Measurements from ENCODE around the gene RANGRF.
A peak's percentile ranks its signal among the peaks of the same experiment; 100 is the strongest.

The RANGRF gene

GRCh38 chr17:8275421-8276290 is 12.8 kb upstream of the RANGRF start:
- no peak for DNase-seq

DNA sequence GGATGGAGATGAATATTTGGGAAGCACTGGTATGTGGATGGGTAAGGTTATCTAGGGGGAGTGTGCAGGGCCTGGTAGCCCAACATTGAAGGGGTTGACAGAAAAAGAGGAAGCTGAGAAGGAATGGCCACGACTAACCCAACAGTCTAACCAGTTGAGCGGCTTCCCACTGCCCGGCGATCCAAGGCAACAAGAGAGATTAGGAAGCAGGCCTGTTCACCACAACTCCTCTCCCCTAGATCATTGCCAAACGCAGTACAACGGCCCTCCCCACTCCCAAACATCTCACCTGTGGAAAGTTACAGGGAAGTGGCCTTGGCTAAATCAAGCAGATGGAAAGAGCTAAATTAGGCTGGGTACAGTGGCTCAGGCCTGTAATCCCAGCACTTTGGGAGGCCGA is 11.2 kb upstream of the RANGRF start:
- no peak for DNase-seq

DNA sequence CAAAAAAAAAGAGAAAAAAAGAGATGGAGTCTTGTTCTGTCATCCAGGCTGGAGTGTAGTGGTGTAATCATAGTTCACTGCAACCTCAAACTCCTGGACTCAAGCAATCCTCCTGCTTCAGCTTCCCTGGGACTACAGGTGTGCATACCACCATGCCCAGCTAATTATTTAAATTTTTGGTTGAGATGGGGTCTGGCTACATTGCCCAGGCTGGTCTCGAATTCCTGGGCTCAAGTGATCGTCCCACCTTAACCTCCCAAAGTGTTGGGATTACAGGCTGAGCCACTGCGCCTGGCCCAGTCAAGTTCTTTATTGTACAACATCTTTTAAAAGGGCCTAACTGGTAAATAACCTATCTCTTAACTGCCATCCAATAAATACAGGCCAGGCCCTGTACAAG is 6.1 kb upstream of the RANGRF start:
- DNase-seq, result no peak

DNA sequence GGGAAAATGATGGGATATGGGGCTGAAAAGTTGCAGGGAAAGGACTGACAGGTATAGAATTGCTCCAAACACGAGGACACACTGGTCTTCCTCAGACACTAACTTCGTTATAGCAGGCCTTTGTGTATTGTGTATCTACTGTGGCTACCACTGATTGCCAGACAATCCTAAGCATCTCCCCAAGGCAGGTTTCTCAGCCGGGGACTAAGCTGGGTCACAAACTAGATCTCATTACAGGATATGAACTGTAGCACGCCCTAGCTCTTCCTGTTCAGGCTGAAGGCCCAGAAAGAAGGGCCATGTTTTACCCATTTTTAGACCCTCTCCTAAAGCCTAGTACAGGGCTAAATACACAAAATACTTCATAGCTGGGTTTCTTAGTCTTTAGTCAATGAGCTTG is 5.1 kb upstream of the RANGRF start:
- no peak for DNase-seq

DNA sequence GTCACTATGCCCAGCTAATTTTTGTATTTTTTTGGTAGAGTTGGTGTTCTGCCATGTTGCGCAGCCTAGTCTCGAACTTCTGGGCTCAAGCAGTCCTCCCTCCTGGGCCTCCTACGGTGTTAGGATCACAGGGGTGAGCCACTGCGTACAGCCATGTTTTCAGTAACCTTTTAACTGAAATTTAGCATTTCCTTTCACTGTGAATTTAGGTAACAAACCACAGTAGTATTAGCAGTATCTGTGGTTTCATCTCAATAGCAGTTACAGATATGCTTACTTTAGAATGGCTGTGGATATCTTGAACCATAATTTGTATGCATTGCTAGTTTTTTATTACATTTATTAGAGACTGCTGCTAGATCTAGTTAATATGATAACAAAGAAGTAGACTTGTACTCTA is 4.3 kb upstream of the RANGRF start:
- no peak for DNase-seq

DNA sequence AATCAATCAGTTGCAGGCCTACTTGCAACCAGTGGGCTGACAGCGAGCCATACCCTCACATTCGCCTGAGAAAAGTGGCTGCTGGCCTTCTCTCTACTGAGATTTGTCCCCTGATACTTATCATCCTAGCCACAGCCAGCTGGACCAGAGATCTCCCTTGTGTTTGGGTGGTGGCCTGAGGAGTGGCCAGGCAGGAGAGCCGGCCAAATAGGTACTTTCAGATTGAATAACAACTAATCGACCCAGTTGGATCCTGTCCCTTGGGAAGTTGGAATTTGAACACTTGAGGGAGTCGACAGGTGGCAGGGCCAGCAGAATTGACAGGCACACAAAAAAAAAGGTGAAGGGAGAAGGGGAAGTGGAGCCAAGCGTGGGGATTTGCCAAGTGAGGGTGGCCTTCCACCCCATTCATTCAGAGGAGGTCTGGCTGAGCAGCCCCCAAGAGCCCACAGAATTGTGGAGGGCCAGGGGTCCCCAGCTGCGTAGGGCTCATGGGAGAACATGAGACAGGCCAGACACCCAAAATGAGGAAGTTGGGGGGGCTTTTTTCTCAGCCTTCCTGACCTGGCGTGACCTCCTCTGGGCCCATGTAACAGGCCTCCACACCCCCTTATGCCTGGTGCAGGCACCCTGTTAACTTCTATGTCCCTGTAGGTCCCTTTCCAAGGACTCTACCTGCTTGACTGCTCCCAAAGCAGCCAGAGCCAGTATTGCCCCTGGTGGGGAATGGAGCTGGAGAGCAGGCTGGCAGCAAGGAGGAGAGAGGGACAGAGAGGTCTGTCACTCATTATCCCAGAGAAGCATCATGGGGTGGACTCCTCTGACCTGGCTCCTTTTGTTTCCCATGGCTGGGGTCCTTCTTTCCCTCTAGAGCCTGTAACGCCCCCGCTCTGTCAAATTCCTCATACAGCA is 2.9 kb upstream of the RANGRF start:
- DNase-seq, result no peak

GRCh38 chr17:8287651-8288335 is 677 bp upstream of the RANGRF start:
- DNase-seq, result peak; percentile 21 to 57

DNA sequence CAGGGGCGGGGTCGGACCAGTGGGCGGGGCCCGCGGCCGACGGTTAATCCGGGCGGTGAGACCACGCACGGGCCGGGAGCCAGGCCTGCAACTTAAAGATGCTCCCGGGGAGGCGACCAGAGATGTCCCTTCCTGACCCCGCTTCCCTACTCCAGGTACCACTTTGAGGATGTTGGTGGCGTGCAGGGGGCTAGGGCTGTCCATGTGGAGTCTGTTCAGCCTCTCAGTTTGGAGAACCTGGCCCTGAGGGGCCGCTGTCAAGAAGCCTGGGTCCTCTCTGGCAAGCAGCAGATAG is 580 bp downstream of the RANGRF start:
- no peak for DNase-seq

GRCh38 chr17:8290043-8290442 is 1.6 kb downstream of the RANGRF start:
- DNase-seq, result no peak

DNA sequence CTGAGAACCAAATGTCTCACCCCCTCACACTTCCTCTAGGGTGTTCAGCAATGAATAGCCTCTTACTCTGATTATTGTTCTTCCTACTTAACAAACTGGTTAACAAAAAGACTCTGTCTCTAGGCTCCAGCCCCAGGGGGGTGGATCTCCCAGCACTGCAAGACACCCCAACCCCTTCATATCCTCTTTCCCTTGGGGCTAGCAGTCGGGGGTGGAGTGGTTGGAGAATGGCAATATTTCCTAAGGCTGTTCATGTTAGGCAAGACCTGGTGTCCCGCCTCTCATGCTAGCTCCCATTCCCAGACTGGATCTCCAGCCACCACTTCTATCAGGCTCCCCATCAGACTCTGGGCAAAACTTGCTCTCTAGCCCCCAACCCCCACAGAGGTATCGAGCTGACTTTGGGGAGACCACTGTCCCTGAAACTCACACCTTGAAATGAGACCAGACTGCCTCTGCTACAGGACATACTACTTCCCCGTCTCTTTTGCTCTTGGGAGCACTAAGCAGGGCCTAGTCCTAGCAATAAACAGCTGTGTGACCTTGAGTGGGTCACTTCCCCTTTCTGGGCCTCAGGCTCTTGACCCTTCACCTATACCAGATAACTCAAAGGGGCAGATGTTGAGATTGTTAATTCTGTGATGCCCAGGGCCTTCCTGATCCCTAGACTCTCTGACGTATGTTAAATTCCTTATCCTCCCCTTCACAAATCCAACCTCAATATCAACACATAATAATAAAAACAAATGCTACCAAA is 4.3 kb downstream of the RANGRF start:
- no peak for DNase-seq

DNA sequence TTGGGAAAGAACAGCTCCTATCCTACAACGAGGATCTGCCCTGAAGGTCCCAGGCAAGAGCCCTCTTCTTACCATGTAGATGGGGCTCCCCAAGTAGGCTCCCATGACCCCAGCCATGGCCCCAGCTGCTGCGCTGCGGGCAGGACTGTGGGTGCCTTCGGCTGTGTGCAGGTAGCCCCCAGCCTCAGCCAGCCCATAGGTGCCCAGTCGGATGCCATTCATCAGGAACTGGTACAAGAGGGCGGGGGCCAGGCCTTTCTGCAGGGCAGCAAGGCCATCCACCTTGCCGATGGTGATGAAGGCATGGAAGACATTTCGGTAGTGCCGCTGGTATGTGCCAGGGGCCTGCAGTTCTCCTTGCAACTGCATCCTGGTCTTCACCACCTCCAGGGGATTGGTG is 5.9 kb downstream of the RANGRF start:
- DNase-seq, result no peak

DNA sequence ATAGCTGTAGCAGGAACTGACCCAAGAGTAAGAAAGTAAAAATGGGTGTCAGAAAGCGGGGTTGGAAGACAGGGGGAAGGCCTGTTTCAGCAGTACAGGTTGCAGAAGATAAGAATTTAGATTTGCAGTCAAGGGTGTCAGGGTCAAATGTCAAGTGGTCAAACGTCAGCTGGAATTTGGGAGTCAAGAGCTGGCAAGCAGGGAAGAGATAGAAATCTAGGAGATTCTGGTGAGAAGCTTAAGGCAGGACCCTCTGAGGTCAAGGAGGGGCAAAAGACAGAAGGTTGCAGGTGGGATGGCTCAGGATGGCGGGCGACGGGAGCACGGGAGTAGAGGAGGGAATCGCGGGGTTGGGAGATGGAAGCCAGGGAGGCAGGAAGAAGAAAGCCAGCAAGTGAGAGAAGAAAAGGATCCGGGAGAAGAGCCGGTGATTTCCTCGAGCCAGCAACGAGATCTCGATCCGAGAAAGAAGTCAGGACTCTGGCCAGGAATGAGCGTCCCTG is 6.4 kb downstream of the RANGRF start:
- DNase-seq, result no peak

- no peak for DNase-seq
Measured at GRCh38 chr17:8300226-8300625, 11.8 kb downstream of the RANGRF start.

GRCh38 chr17:8300627-8301242 is 12.3 kb downstream of the RANGRF start:
- DNase-seq, result peak; percentile 10 to 66

DNA sequence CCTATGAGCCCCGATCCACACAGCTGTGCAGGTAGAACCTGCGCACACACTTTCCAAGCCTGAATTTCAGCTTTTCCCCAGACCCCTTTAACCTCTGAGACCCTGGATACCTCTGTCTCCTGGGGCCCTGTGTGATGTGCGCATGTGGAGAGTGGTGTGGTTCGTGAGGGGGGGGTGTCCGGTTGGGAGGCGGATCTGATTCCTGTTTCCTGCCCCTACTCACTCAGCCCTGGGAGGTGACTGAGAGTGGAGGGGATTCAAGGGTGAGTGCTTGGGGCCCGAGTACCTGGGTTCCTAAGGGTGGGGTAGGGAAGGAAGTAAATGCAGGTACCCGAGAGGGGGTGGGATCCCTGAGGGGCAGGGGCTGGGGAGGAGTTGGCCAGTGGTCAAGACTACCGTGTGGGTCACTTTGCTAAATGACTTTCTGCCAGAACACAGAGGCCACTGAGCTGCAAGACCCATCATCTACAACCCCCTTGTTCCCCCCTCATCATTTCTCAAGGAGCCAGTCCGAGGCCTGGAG is 22.2 kb downstream of the RANGRF start:
- no peak for DNase-seq

- no peak for DNase-seq
Measured at GRCh38 chr17:8311131-8311790, 22.8 kb downstream of the RANGRF start.

DNA sequence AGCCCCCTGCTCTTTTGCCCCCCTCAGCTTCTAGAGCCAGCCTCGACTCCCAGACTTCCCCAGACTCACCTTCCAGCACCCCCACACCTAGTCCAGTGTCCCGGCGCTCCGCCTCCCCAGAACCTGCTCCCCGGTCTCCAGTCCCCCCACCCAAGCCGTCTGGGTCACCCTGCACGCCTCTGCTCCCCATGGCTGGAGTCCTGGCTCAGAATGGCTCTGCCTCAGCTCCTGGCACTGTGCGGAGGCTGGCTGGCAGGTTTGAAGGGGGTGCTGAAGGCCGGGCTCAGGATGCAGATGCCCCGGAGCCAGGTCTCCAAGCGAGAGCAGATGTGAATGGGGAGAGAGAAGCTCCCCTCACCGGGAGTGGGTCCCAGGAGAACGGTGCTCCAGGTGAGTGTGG is 23.8 kb downstream of the RANGRF start:
- no peak for DNase-seq

- no peak for DNase-seq
Measured at GRCh38 chr17:8312726-8313600, 24.5 kb downstream of the RANGRF start.

DNA sequence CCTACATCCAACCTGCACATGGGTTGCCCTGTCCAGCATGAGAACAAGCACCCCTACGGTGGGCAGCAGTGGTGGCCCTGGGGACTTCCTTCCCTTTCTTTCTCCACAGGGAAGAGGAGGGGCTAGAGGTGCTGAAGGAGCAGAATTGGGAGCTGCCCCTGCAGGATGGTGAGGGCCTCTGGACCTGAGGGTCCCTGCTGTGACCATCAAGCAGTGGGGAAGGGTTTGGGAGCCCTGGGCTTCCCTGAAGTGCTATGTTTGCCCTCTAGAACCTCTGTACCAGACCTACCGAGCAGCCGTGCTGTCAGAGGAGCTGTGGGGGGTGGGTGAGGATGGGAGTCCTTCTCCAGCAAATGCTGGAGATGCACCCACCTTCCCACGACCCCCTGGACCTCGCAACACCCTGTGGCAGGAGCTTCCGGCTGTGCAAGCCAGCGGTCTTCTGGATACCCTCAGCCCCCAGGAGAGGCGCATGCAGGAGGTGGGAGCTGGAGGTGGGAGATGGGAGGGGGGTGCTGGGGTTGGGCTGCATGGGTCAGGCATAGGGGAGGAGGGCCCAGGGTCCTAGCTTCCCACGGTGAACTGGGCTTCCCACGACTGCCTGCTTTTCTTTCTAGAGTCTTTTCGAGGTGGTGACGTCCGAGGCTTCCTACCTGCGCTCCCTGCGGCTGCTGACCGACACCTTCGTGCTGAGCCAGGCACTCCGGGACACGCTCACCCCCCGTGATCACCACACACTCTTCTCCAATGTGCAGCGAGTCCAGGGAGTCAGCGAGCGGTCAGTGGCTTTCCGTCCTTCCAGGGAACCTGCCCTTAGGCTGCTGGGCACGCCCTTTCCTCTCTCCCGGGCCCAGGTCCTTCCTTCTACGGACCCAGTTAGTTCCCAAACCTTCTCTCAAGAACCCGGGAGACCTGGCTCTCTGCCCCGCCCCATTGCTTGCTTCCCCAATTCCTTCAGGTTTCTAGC is 26.6 kb downstream of the RANGRF start:
- no peak for DNase-seq

Data from NCI-H2081 (cell line).